RPMI7951 (cell line): ENCODE measurements around the gene TMED6. TPM values are rescaled to one million over a fixed set of nuclear protein-coding genes. Genes with fewer than 3 reads are reported as not detected.
"Not testable (repeated sequence)": the region's sequence is repeated elsewhere in the genome, so short reads cannot be mapped to it uniquely, and the experiment has no call there.

Source experiments
- DNase-seq: peaks from one replicate; pipeline ENCODE4 v3.0.0-alpha.2; 2012; ENCODE audit warnings: low read depth
- total RNA-seq: library from RNA; depleted of rRNA; stranded (reverse); fragments of >200 nt; shearing (Covaris generic); gene quantifications from 2 replicates; pipeline ENCODE4 v1.2.3, GENCODE V29; 2014; rRNA removed

TMED6 gene
- total RNA-seq, 1 experiment from 2014 or later = not detected

DNA sequence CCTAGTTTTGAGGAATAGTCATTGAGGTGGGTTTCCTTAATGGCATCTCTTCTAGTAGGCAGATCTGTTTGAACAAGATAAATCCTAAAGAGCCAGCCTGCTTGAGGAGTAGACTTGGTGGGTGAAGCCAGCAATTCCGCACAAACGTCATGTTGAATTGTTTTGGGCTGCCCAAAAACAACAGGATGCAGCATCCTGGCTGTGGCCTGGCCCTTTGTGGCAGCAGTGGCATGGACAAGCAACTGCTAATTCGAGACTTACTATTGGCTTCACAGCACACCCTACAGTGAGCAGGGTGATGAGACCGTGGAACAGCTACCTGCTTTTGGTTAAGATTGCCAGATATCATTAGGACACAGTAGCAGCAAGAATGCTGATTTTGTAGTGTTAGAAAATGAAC, 49.7 kb downstream of the TMED6 start:
- DNase-seq = no peak

DNA sequence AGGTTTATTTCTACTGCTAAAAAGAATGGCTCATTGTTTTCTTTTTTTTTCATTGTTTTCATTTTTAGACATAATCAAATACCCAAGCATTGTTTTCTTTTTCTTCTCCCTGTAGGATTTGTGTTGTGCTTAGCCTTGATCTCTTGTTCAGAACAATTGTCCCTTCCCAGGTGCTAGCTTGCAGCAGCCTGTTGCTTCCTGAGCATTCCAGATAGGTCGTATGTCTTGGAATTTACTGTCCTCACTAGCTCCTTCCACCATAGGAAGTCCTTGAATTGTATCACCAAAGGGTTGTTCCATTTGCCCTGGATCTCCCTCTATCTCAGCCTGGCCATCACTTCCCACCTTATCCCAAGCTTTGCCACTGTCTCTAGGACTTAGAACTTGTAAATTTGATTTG, 50.4 kb downstream of the TMED6 start:
- no peak for DNase-seq

DNA sequence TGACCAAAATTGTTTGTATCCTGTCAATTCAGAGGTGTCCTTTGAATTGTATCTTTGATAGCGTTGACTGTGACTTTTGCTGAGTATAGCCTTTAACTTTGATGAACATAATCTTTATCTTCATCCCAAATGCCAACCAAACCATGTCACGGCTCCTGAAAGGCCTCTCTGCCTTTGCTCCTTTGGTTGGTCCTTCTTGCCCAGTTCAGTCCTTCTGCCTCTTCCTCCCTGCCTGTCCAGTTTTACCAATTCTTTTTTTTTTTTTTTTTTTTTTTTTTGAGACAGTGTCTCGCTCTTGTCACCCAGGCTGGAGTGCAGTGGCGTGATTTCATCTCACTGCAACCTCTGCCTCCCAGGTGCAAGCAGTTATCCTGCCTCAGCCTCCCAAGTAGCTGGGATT, 53.3 kb downstream of the TMED6 start:
- DNase-seq = no peak

GRCh38 chr16:69296771-69297170, 54.8 kb downstream of the TMED6 start:
- not testable (repeated sequence) for DNase-seq

GRCh38 chr16:69294051-69294450, 57.5 kb downstream of the TMED6 start:
- DNase-seq = no peak

GRCh38 chr16:69293401-69293800, 58.2 kb downstream of the TMED6 start:
- DNase-seq = no peak

Other genes starting within 250 kb of the TMED6 start
- gene HAS3, start 246.1 kb downstream of the TMED6 start, total RNA-seq = 0.72 TPM in 1 of 2 replicates, not detected in the other
- gene CHTF8, start 219.2 kb downstream of the TMED6 start, total RNA-seq = 58.3 and 65.0 TPM in 2 replicates
- 13.1 and 22.5 TPM in 2 replicates for gene UTP4, start 219.1 kb downstream of the TMED6 start, total RNA-seq
- 25.8 and 26.2 TPM in 2 replicates for gene SNTB2, start 164.6 kb downstream of the TMED6 start, total RNA-seq
- gene VPS4A, start 40.4 kb downstream of the TMED6 start, total RNA-seq = 32.4 and 37.2 TPM in 2 replicates
- 12.7 and 24.3 TPM in 2 replicates for gene PDF, start 21.2 kb downstream of the TMED6 start, total RNA-seq
- gene COG8, start 12.2 kb downstream of the TMED6 start, total RNA-seq = 29.0 and 30.0 TPM in 2 replicates
- gene NIP7, start 12.0 kb downstream of the TMED6 start, total RNA-seq = 34.5 and 39.3 TPM in 2 replicates
- 8.1 and 8.9 TPM in 2 replicates for gene TERF2, start 34.2 kb upstream of the TMED6 start, total RNA-seq
- gene CYB5B, start 72.8 kb upstream of the TMED6 start, total RNA-seq = 111 and 166 TPM in 2 replicates
- gene NFAT5, start 214.2 kb upstream of the TMED6 start, total RNA-seq = 10.7 and 11.9 TPM in 2 replicates